GM12878 (cell line): Measurements from ENCODE around the gene LSM11. TPM values are rescaled to one million over a fixed set of nuclear protein-coding genes. Genes with fewer than 3 reads are reported as not detected.

Experiments
- CHD1 ChIP-seq: IDR thresholded peaks from 2 replicates; pipeline ENCODE4 v1.6.1; 2012; ENCODE audit warnings: low read depth, low read length, improper control_type of control experiment
- CTCF ChIP-seq, 3 experiments: IDR thresholded peaks in 2 of 3; conservative IDR thresholded peaks in 1 of 3; 2 replicates each; pipeline ENCODE4 v1.5.1; 2011; ENCODE audit warnings: low read depth in 3 of 3, low read length in 3 of 3, mild to moderate bottlenecking in 3 of 3, control low read depth in 2 of 3, moderate library complexity in 2 of 3, inconsistent platforms in 1 of 3, mixed read lengths in 1 of 3; ENCODE audit not compliant: control insufficient read depth in 2 of 3, insufficient read depth in 1 of 3; ENCODE audit errors: extremely low read depth in 1 of 3
- EP300 ChIP-seq, 2 experiments: fragments of 150-350 bp in 1 of 2; IDR thresholded peaks; 2 replicates each; pipeline ENCODE4 v1.6.1; 2011 to 2012; ENCODE audit warnings: low read depth in 2 of 2, low read length in 2 of 2, borderline replicate concordance in 1 of 2, improper control_type of control experiment in 1 of 2, inconsistent platforms in 1 of 2; ENCODE audit not compliant: control insufficient read depth in 1 of 2
- ETV6 ChIP-seq, 2 experiments: fragments of 450-650 bp in 1 of 2; IDR thresholded peaks in 1 of 2; conservative IDR thresholded peaks in 1 of 2; 2 replicates each; pipeline ENCODE4 v1.6.1; 2014; ENCODE audit warnings: antibody characterized with exemption in 1 of 2, borderline replicate concordance in 1 of 2, low read depth in 1 of 2, mild to moderate bottlenecking in 1 of 2, moderate library complexity in 1 of 2
- LARP7 ChIP-seq: fragments of 450-650 bp; IDR thresholded peaks from 2 replicates; pipeline ENCODE4 v1.6.1; 2017; ENCODE audit warnings: mild to moderate bottlenecking
- MAX ChIP-seq: IDR thresholded peaks from 2 replicates; pipeline ENCODE4 v1.6.1; 2012; ENCODE audit warnings: low read depth, low read length, improper control_type of control experiment
- MEF2A ChIP-seq: IDR thresholded peaks from 2 replicates; pipeline ENCODE4 v1.6.1; 2011; ENCODE audit warnings: low read depth, mild to moderate bottlenecking, low read length, moderate library complexity; ENCODE audit not compliant: insufficient read depth
- NR2C2 ChIP-seq: IDR thresholded peaks from 2 replicates; pipeline ENCODE4 v1.6.1; 2011; ENCODE audit warnings: borderline replicate concordance, low read depth; ENCODE audit not compliant: control insufficient read depth, insufficient read length
- RAD21 ChIP-seq: IDR thresholded peaks from 2 replicates; pipeline ENCODE4 v1.6.1; 2011; ENCODE audit warnings: mild to moderate bottlenecking, low read depth, low read length, moderate library complexity; ENCODE audit not compliant: insufficient read depth
- RAD51 ChIP-seq: fragments of 450-650 bp; IDR thresholded peaks from 2 replicates; pipeline ENCODE4 v1.6.1; 2016; ENCODE audit warnings: moderate library complexity, mild to moderate bottlenecking, inconsistent platforms
- SRF ChIP-seq, 2 experiments: IDR thresholded peaks; 2 replicates each; pipeline ENCODE4 v1.6.1; 2011; ENCODE audit warnings: low read depth in 2 of 2, low read length in 2 of 2, mild to moderate bottlenecking in 1 of 2, moderate library complexity in 1 of 2
- SUPT20H ChIP-seq: IDR thresholded peaks from 2 replicates; pipeline ENCODE4 v1.6.1; 2011; ENCODE audit warnings: low read depth, mild to moderate bottlenecking, low read length, moderate library complexity, borderline replicate concordance; ENCODE audit not compliant: control insufficient read depth
- TCF12 ChIP-seq: IDR thresholded peaks from 2 replicates; pipeline ENCODE4 v1.6.1; 2011; ENCODE audit warnings: low read depth, mild to moderate bottlenecking, low read length
- YY1 ChIP-seq: IDR thresholded peaks from 2 replicates; pipeline ENCODE4 v1.6.1; 2011; ENCODE audit warnings: low read depth, mild to moderate bottlenecking, low read length
- ZBTB4 ChIP-seq: fragments of 450-650 bp; formaldehyde crosslinking; IDR thresholded peaks from 2 replicates; pipeline ENCODE4 v1.4.0; 2022; ENCODE audit warnings: mild to moderate bottlenecking, moderate library complexity
- polyA plus RNA-seq, 11 experiments: library from polyadenylated mRNA; depleted of rRNA in 4 of 11; unstranded in 6 of 11; stranded (reverse) in 5 of 11; fragments of >200 nt; fragmentation: Nextera tagmentation in 4 of 11; fragmentation: Illumina TruSeq in 1 of 11; extraction: Ambion mirVana in 4 of 11; extraction: Trizol in 1 of 11; gene quantifications; 1 replicate in 1 of 11; 2 replicates in 10 of 11; pipeline versions ENCODE4 v1.2.1 to v1.2.3, GENCODE V29; 2011 to 2016; ENCODE audit warnings: inconsistent platforms in 2 of 11, missing spikeins in 2 of 11, low read depth in 1 of 11
- total RNA-seq, 4 experiments: library from RNA; depleted of rRNA in 3 of 4; stranded (reverse); fragments of >200 nt in 3 of 4; fragmentation: Illumina TruSeq in 1 of 4; extraction: Trizol in 1 of 4; gene quantifications; 2 replicates each; pipeline versions ENCODE4 v1.2.1 to v1.2.3, GENCODE V29; 2013 to 2021

LSM11 gene
- total and polyA plus RNA-seq, 10 of the 15 experiments (the other 5 are each of a cell fraction or from before 2014, with no cell fraction given) = 0.71 to 8.5 (median 4.2) TPM

- no peak for TF ChIP-seq ZBTB4
- no peak for TF ChIP-seq RAD51
- TF ChIP-seq MAX = no peak
- no peak for TF ChIP-seq LARP7
- TF ChIP-seq CTCF (IDR thresholded peaks at IDR 0.05 in 2 of 3, conservative IDR thresholded peaks at IDR 0.05 in 1 of 3; ENCODE audit: control insufficient read depth in 2 of 3, extremely low read depth in 1 of 3, insufficient read depth in 1 of 3, low read depth in 3 of 3, low read length in 3 of 3) = no peak
- no peak for TF ChIP-seq YY1
- no peak for TF ChIP-seq TCF12
- no peak for TF ChIP-seq EP300 (IDR thresholded peaks at IDR 0.05; ENCODE audit: borderline replicate concordance in 1 of 2, control insufficient read depth in 1 of 2, low read depth in 2 of 2, low read length in 2 of 2)
- TF ChIP-seq SRF (IDR thresholded peaks at IDR 0.05; ENCODE audit: low read depth in 2 of 2, low read length in 2 of 2) = no peak
- no peak for TF ChIP-seq RAD21
- TF ChIP-seq SUPT20H = no peak
- TF ChIP-seq MEF2A = no peak
- no peak for TF ChIP-seq ETV6 (conservative IDR thresholded peaks at IDR 0.05 in 1 of 2, IDR thresholded peaks at IDR 0.05 in 1 of 2; ENCODE audit: borderline replicate concordance in 1 of 2, low read depth in 1 of 2)
- no peak for TF ChIP-seq NR2C2
- no peak for TF ChIP-seq CHD1
Observed at GRCh38 chr5:157748760-157749461, 5.4 kb downstream of the LSM11 start (continued).
